ENCODE data around the gene DCXR.

Gene DCXR

DNA sequence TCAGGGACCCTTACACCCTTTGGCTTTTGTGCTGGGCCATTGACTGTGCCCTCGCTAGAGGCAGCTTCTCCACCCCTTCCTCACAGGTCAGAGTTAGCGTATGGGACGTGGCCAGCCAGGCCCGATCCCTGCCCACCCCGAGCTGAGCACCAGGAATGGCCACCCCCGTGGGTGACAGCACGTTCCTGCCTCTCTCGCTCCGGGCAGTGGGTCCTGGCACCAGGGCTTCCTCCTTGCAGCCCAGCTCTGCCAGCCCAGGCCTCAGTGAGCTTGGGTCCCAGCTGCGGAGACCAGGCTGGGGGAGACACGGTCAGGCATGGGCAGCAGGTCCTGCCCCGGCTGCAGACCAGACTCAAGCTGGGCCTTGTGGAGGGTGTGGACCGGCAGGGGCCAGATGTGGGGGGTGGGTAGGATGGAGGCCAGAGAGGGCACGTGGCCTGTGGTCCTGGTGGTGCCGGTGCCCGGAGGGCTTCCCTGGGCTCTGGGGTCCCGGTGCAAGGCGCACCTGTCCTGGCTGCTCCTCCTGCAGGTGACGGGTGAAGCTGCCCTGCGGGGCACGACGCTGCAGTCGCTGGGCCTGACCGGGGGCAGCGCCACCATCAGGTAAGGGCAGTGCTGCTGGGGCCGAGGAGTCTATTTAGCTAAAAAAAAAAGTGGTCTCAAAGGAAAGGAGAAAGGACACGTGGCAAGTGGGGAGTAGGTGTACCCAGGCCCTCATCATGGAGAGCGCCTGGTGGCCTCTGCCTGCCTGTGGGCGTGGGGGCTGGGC is 41.9 kb downstream of the DCXR start:
- in situ Hi-C loops (cut with HindIII; ENCODE audit: low pct_unique_long_range_greater_than_20kb, low sequenced_read_pairs), result no loop called here
- no peak for TF ChIP-seq JUND (IDR thresholded peaks at IDR 0.05; ENCODE audit: low read depth)
- DNase-seq (ENCODE audit: low read depth in 1 of 2, low spot score in 1 of 2), result no peak

GRCh38 chr17:81994593-81995462 is 42.7 kb downstream of the DCXR start:
- in situ Hi-C loops (cut with HindIII; ENCODE audit: low pct_unique_long_range_greater_than_20kb, low sequenced_read_pairs), result no loop called here
- TF ChIP-seq JUND (IDR thresholded peaks at IDR 0.05; ENCODE audit: low read depth), result no peak
- no peak for DNase-seq (ENCODE audit: low read depth in 1 of 2, low spot score in 1 of 2)

DNA sequence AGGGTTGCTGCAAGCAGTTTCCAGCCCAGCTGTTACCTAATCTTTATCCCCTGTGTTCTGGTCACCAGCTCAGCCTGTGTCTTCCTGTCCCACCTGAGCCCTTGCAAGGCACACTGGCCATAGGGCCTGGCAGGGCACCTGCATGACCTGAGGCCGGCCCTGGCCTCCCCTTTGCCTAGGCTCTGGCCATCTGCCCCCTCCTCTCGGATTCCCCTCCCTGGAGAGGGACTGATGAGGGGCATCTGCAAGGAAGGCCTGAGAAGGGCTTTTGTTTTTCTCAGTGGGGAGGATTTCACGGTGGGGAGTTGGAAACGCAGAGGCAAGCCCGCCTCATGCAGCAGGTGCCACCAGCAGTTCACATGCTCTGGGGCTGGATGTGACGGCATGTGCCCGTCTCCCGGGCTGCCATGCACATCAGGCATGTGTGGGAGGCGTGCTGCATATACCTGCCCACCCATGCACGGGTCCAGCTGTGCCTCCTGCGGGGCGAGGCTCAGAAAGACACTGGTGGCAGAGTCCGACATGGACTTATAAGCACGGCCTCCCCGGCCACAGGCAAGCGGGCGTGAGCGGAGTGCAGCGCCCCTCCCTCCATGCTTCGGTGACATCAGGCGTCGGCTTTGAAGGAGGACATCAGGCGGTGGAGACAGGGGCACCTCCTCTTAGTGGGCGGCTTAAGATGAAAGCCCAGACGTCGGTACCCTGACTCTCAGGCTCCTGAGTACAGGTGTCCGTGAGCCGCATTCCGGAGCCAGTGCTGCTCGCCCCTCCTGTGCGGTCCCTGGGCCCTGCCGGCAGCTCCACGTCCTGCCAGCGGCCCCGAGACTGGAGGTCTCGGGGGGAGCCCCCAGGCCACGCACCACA is 43.5 kb downstream of the DCXR start:
- in situ Hi-C loops (cut with HindIII; ENCODE audit: low pct_unique_long_range_greater_than_20kb, low sequenced_read_pairs), result no loop called here
- no peak for DNase-seq (ENCODE audit: low read depth in 1 of 2, low spot score in 1 of 2)
- TF ChIP-seq JUND (IDR thresholded peaks at IDR 0.05; ENCODE audit: low read depth), result no peak

DNA sequence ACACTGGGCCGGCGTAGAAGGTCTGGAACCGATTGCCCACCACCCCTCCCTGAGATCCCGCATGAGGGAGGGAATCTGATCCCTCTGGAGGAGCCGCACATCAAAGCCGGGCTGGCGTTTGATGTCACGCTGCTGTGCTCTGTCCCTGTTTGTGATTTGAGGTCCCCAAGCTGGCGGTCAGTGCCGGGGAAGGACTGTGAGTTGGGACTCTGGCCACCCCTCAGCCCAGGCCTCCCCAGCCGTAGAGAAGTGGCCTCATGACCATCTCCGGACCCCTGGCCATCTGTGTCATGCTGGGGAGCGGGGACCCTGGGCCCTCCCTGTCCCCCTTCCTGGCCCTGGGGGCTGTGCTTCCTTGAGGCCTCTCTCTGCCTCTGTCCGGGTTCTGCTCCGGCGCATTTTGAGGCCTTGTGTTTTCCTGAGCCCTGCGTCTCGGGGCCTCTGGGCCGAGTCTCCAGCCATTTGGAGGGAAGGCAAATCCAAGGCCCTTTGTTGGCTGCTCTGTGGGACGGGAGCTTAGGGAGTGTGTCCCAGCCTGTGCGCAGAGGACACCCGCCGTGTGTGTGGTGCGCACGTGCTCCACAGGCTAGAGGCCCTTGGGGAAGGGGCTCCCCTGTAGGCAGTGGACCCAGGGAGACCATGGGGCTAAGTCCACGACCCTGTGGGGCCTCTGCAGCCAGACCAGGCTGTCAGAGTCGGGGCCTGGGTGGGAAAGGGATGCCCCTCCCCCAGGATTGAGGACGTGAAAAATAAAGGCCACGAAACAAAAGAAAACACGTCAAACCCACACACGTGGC is 45.0 kb downstream of the DCXR start:
- in situ Hi-C loops (cut with HindIII; ENCODE audit: low pct_unique_long_range_greater_than_20kb, low sequenced_read_pairs), result no loop called here
- no peak for TF ChIP-seq JUND (IDR thresholded peaks at IDR 0.05; ENCODE audit: low read depth)
- no peak for DNase-seq (ENCODE audit: low read depth in 1 of 2, low spot score in 1 of 2)

GRCh38 chr17:81991684-81992305 is 45.7 kb downstream of the DCXR start:
- no peak for TF ChIP-seq JUND (IDR thresholded peaks at IDR 0.05; ENCODE audit: low read depth)
- DNase-seq (ENCODE audit: low read depth in 1 of 2, low spot score in 1 of 2), result no peak
- in situ Hi-C loops (cut with HindIII; ENCODE audit: low pct_unique_long_range_greater_than_20kb, low sequenced_read_pairs), result no loop called here

DNA sequence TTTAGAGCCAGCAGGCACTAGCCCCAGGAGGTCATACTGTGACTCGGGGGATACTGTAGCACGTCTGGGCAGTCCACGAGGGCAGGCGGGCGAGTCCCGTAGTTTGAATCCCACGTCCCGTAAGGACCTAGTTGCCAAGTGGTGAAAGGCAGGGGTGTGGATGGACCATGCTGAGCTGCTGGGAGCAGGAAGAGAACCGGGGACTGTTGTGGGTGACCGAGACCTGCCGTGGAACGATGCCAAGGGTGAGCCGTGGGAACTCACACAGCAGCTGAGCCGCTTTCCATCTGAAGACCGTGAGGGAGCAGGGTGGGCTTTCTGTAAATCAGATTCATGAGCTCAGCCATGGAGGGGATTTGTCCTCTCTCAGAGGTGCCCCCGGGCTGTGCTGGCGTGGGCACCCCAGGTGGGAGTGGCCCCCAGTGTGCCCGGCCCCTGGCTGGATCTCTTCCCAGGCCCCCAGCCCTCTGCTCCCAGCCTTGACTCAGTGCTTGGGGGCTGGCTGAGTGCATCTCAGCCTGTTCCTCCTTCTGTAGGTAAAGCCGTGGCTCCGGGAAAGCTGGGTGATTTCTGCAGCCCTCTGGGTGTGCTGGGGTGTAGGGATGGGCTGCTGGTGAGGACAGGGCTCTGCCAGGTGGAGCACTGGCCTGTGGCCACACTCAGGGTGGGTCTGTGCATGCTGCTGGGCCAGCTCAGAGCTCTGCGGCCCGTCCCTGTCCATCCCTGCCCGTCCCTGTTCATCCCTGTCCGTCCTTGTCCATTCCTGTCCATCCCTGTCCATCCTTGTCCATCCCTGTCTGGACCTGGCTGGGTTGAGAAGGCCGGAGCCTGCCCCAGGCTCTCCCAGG is 46.4 kb downstream of the DCXR start:
- in situ Hi-C loops (cut with HindIII; ENCODE audit: low pct_unique_long_range_greater_than_20kb, low sequenced_read_pairs), result no loop called here
- DNase-seq (ENCODE audit: low read depth in 1 of 2, low spot score in 1 of 2), result no peak
- TF ChIP-seq JUND (IDR thresholded peaks at IDR 0.05; ENCODE audit: low read depth), result no peak

DNA sequence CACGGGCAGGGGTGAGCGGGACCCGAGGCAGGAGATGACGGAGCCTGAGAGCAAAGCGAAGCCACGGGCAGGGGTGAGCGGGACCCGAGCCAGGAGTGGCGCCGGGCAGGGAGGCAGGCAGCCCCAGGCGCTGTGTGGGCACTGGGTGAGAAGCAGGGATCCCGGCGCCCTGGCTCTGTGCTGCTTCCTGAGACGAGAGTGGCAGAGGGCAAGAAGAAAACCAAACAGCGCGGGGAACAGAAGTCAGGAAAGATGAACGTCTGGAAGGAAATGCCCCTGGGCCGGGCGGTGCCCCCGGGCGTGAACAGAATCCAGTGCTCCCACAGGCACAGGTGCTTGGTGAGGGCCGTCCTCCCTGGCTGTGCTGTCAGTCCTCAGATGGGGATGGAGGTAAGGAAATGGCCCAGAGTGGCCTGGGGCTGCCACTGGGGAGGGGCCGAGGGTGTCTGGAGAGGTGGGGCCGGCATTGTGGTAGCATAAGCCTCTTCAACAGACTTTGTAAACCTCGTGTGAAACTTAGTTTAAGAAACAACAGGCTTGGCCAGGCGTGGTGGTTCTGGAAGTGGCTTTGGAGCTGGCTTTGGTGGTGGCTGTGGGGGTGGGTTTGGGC is 50.2 kb downstream of the DCXR start:
- TF ChIP-seq JUND (IDR thresholded peaks at IDR 0.05; ENCODE audit: low read depth), result no peak
- in situ Hi-C loops (cut with HindIII; ENCODE audit: low pct_unique_long_range_greater_than_20kb, low sequenced_read_pairs), result no loop called here
- no peak for DNase-seq (ENCODE audit: low read depth in 1 of 2, low spot score in 1 of 2)

DNA sequence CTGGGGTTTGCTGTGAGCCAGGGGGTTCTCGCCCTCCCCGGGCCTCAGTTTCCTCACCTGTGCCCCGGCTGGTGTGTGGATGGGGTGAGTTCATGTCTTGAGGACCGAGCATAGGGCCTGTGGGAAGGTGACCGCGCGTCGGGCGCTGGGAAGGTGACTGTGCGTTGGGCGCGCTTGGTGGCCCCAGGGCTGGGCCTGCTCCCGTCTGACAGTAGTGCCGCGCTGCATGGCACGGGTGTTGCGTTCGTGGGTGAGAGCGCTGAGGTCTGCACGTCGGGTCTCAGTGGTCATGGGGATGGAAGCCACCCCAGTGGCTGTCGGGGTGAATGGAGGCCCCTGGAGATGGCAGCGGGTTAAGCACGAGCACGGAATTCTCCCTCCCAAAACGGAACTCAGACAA is 50.9 kb downstream of the DCXR start:
- in situ Hi-C loops (cut with HindIII; ENCODE audit: low pct_unique_long_range_greater_than_20kb, low sequenced_read_pairs), result no loop called here
- TF ChIP-seq JUND (IDR thresholded peaks at IDR 0.05; ENCODE audit: low read depth), result no peak
- DNase-seq (ENCODE audit: low read depth in 1 of 2, low spot score in 1 of 2), result no peak
